ENCODE data around the gene KRTAP4-2.
"Not testable (repeated sequence)": the region's sequence is repeated elsewhere in the genome, so short reads cannot be mapped to it uniquely, and the experiment has no call there.

KRTAP4-2 gene

GRCh38 chr17:41171886-41172285, 6.1 kb downstream of the KRTAP4-2 start:
- Mint-ChIP-seq H3K4me1 (no peaks in the 10 kb centered on the region), H3K36me3 (ENCODE audit: low read depth) (no peaks in the 10 kb centered on the region), H3K9me3 (no peaks in the 10 kb centered on the region), H3K27me3 (ENCODE audit: low read depth, poor library complexity) (peaks cover 8% of the 10 kb centered on the region), H3K4me3 (no peak overlapping the region), H3K27ac (no peak overlapping the region)
- no peak for DNase-seq
- no peak for TF ChIP-seq CTCF (IDR thresholded peaks at IDR 0.05)

GRCh38 chr17:41168121-41168520, 9.9 kb downstream of the KRTAP4-2 start, which contains the start of gene KRTAP4-3:
Gene KRTAP4-3, minus strand, starts transcription at chr17:41168221. Its CDS starts 49 bp downstream, at chr17:41168172.
- TF ChIP-seq CTCF (IDR thresholded peaks at IDR 0.05), result no peak
- Mint-ChIP-seq H3K27me3 (ENCODE audit: low read depth, poor library complexity) (peaks cover 3% of the 10 kb centered on the region), H3K9me3 (no peaks in the 10 kb centered on the region), H3K4me1 (no peaks in the 10 kb centered on the region), H3K36me3 (ENCODE audit: low read depth) (no peaks in the 10 kb centered on the region), H3K4me3 (no peak within 1 kb of the TSS), H3K27ac (no peak within 1 kb of the TSS)
- DNase-seq, result no peak

GRCh38 chr17:41167561-41167960, 10.5 kb downstream of the KRTAP4-2 start:
- no peak overlapping the region for H3K4me3 Mint-ChIP-seq
- H3K9me3 Mint-ChIP-seq, result no peaks in the 10 kb centered on the region
- no peaks in the 10 kb centered on the region for H3K36me3 Mint-ChIP-seq (ENCODE audit: low read depth)
- DNase-seq, result no peak
- no peak overlapping the region for H3K27ac Mint-ChIP-seq
- peaks cover 3% of the 10 kb centered on the region for H3K27me3 Mint-ChIP-seq (ENCODE audit: low read depth, poor library complexity)
- TF ChIP-seq CTCF (IDR thresholded peaks at IDR 0.05), result no peak
- no peaks in the 10 kb centered on the region for H3K4me1 Mint-ChIP-seq

- no peaks in the 10 kb centered on the region for H3K4me1 Mint-ChIP-seq
- DNase-seq, result no peak
- no peaks in the 10 kb centered on the region for H3K9me3 Mint-ChIP-seq
- H3K36me3 Mint-ChIP-seq (ENCODE audit: low read depth), result no peaks in the 10 kb centered on the region
- TF ChIP-seq CTCF (IDR thresholded peaks at IDR 0.05), result no peak
- H3K4me3 Mint-ChIP-seq, result no peak overlapping the region
- no peak overlapping the region for H3K27ac Mint-ChIP-seq
- H3K27me3 Mint-ChIP-seq (ENCODE audit: low read depth, poor library complexity), result peaks cover 3% of the 10 kb centered on the region
Measured at GRCh38 chr17:41163828-41164227, 14.2 kb downstream of the KRTAP4-2 start.

GRCh38 chr17:41160648-41161047, 17.4 kb downstream of the KRTAP4-2 start, which contains the start of gene KRTAP4-4:
Gene KRTAP4-4, minus strand, starts transcription at chr17:41160748. Its CDS starts 57 bp downstream, at chr17:41160691.
- H3K9me3 Mint-ChIP-seq, result no peaks in the 10 kb centered on the region
- peaks cover 8% of the 10 kb centered on the region for H3K27me3 Mint-ChIP-seq (ENCODE audit: low read depth, poor library complexity)
- no peak within 1 kb of the TSS for H3K4me3 Mint-ChIP-seq
- no peaks in the 10 kb centered on the region for H3K4me1 Mint-ChIP-seq
- no peak within 1 kb of the TSS for H3K27ac Mint-ChIP-seq
- H3K36me3 Mint-ChIP-seq (ENCODE audit: low read depth), result no peaks in the 10 kb centered on the region
- no peak for DNase-seq
- no peak for TF ChIP-seq CTCF (IDR thresholded peaks at IDR 0.05)

GRCh38 chr17:41160190-41160589, 17.8 kb downstream of the KRTAP4-2 start:
- not testable (repeated sequence) for H3K4me1 Mint-ChIP-seq; H3K27ac Mint-ChIP-seq; H3K4me3 Mint-ChIP-seq; DNase-seq; H3K36me3 Mint-ChIP-seq (ENCODE audit: low read depth); H3K27me3 Mint-ChIP-seq (ENCODE audit: low read depth, poor library complexity); H3K9me3 Mint-ChIP-seq

Data from nephron progenitor cell (in vitro differentiated cells).